MV-4-11 (cell line): Measurements from ENCODE around the gene CD300H.

Source experiments
- DNase-seq: peaks from one replicate; lab custom pipeline; 2025; lab: John Stamatoyannopoulos, UW

CD300H gene

GRCh38 chr17:74567397-74567796, at the start of gene CD300H:
CD300H (minus strand) TSS chr17:74567509.
- DNase-seq = peak; percentile 84

- DNase-seq = no peak
Measured at GRCh38 chr17:74616696-74617095, 49.4 kb upstream of the CD300H start.

DNA sequence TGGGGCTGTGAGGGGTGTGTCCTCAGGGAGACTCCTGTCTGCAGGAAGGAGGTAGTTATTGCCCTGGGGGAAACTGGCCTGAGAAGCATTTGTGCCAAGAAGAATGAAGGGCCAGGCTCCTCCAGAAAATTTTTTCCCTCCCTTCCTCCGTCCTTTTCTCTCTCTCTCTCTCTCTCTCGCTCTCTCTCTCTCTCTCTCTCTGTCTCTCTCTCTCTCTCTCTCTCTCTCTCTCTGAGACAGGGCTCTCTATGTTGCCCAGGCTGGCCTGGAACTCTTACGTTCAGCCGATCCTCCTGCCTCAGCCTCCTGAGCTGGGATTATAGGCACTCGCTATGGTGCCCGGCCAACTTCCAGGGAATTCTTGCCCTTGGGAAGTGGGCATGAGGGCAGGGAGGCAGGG, 44.7 kb upstream of the CD300H start:
- no peak for DNase-seq

DNA sequence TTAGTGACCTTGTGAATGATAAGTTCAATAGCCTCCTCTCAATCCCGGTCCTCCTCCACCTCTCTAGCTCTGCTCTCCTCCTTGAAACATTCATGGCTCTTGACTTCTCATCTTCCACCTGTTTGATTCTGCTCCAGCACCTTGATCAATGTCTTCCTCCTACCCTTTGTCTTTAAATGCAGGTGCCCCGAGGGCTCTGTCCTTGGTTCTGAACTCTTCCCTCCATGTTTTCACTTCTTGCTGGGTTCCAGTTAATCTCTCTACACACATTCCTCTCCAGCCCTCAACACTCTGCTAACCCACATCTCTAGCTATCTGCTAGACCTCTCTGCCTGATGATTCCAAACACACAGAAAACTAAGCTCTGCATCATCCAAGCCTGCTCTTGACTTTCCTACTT, 42.8 kb upstream of the CD300H start:
- peak; percentile 3 for DNase-seq

DNA sequence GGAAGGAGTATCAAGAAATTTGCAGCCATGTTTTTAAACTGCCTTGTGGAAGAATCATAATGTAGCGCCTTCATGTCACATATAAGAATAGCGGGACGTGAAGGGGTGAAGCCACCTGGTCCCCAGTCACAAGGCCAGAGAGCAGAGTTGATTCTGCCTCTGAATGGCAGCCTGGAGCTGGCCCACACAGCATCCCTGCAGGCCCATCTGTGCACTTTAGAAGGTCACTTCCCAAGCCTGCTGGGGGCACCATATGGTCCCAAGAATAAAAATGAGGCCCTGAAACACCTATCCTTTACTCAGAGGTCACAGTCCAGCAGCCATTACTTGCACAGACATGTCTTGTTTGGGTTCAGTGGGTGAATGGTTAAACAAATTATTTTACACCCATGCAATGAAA, 41.2 kb upstream of the CD300H start:
- no peak for DNase-seq

DNA sequence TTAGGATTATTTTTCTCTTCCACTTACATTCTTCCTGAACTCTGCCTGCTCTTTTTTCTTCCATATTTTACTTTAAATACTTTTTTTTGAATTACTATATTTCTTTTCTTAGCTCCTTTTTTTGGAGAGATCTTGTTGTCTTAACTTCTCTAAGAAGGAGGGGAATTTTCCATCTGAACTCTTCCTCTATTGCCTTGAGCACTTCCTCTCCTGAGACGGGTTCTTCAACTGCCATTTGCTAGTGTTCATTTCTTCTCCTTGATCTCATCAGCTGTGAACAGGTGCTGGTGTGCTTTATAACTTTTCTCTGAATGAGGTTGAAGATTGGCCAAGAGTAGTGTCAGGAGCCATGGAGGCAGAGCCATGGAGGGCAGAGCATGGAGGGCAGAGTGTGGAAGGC, 39.9 kb upstream of the CD300H start:
- peak; percentile 27 for DNase-seq

- no peak for DNase-seq
Measured at GRCh38 chr17:74606050-74606449, 38.7 kb upstream of the CD300H start.

DNA sequence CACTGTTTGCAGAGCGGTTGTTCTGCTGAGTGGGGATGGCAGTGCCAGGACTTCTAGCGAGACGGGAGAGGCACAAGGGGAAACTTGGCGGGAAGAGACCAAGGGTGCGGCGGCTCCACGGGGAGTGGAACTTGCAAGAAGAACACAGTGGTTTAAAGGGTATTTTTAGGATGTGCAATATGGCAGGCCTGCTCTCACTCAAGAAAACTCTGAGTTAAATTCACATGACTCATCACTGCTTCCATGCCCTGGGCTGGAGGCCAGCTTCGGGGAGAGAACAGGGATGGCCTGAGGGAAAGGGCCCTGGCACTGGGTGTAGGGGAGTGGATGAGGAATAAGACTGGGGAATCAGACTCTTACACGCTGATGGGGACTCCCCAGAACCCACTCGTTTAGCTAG, 38.1 kb upstream of the CD300H start:
- DNase-seq = peak; percentile 49

DNA sequence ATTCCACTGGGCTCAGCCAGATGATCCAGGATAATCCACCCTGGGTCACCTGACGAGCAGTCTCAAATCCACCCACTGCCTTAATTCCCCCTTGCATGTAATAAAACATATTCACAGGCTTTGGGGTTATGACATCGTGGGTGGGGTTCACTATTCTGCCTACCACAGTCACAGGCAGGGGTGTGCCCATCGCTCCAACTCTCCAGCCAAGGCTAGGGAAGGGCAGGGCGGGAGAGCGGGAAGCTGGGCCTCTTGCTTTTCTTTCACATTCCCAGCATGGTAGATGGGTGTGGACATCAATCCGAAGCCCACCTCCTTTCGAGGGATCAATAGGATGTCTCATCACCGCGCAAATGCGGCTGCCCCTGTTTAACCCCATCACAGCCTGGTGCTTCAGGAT, 37.5 kb upstream of the CD300H start:
- no peak for DNase-seq

GRCh38 chr17:74604200-74604599, 36.9 kb upstream of the CD300H start:
- DNase-seq = peak; percentile 15

DNA sequence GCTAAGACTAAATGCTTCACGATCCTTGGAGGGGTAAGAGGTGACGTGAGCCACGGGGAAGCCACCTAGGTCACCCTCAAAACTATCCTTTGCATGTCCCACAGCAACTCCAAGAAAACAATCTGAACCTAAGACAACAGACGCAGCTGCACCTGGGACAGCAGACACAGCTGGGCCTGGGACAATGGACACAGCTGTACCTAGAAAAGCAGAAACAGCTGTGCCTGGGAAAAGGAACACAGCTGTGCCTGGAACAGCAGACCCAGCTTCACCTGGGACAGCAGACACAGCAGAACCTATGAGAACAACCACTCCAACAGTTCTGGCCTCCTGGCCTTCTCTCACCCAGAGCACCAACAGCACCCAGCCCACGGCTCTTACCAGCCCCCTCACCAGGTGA, 36.4 kb upstream of the CD300H start:
- no peak for DNase-seq

DNA sequence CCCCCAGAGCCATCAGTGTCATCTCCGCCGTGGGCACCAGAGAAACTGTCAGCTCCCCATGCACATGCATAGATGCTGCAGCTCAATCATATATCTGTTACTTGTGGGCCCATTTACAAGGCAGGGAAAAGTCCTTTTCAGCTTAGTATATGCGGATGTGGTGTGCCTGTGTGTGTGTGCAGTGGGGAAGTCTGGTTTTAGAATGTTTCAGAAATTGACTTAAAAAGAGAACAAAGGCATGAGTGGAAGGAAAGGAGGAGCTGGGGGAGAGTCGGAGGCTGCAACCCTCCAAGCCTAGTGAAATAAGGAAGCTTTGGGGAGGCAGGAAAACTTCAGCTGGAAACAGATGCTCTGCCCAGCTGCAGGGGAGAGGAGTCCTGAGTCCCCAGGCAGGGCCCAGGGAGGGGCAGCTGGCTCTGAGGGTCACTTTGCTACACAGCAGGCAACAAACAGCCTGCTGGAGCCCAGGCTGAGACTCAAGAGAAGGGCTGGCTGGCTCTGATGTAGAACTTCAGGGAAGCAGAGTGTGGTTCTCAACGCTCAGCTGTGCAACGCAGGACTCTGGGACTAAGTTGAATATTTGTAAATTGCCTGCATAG, 35.8 kb upstream of the CD300H start:
- DNase-seq = peak; percentile 90

- peak; percentile 39 for DNase-seq
Measured at GRCh38 chr17:74601944-74602572, 34.7 kb upstream of the CD300H start.

GRCh38 chr17:74599448-74599939, 32.2 kb upstream of the CD300H start:
- peak; percentile 95 for DNase-seq

GRCh38 chr17:74599023-74599399, 31.7 kb upstream of the CD300H start:
- DNase-seq = peak; percentile 64

- DNase-seq = no peak
Measured at GRCh38 chr17:74598346-74599022, 31.2 kb upstream of the CD300H start.

GRCh38 chr17:74597069-74597790, 29.9 kb upstream of the CD300H start:
- peak; percentile 32 for DNase-seq

DNA sequence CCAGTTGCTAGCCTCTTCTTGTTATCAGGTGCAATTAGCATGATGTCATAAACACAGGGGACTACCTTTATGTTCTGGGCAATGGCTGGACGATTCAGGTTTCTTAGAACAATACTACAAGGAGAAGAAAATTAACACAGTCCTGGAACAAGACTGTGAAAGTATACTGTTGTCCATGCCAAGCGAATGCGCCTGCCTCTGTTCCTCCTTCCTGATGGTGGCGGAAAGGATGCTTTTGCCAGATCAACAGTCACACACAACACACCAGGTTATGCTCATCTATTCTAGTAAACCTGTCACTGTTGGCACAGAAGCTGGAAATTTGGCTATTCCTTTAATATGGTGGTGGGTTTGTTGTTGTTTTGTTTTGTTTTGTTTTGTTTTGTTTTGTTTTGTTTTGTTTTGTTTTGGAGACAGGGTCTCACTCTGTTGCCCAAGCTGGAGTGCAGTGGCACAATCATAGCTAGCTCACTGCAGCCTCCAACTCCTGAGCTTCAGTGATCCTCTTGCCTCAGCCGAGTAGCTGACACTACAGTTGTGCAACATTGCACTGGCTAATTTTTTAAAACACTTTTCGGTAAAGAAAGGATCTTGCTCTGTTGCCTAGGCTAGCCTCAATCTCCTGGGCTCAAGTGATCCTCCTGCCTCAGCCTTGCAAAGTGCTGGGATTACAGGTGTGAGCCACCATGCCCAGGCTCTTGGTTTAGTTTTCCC, 27.9 kb upstream of the CD300H start:
- no peak for DNase-seq

DNA sequence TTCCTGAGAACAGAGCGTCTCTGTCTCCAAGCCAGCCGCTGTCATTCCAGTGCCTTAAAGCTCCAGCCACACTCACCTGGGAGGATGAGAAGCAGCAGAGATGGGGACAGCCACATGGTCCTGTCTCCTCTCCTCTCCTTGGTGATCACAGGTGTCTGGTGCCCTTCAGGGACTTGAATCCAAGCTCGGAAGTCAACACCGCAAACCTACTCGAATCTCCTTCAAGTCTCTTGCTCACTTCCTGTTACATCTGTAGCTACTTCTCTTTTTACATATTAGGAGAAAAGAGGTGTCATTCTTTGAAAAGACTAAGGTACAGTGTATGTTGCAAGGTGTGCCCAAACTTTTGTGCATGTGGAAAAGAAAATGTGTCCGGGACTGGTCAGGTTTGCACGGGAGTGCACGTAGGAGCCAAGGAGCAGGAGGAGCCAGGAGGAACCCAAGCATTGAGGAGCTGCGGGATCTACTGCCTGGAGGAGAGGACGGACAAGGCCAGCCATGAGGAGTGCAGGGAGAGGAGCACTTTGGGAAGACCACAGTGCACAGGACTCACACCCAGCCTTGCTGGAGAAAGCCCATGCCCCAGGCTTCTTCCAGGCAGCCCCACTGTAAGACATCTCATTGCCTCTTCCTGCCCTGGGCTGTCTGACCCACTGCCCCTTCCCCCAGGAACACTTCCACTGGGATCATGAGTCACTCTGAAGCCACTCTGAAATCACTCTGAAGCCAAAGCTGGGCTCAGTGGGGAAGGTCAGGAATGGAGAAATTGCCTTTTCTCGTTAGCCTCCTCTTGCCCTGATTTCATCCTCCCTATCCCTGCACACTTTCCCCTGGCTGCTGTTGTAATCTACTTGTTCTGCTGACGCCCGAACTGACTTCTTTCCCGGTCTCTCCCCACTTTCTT, 25.0 kb upstream of the CD300H start, which contains the start of gene CD300LD:
CD300LD (minus strand) TSS at position 197 of the 904 bp plus-strand sequence; CDS start at position 116, 81 bp downstream.
- peak; percentile 43 for DNase-seq

GRCh38 chr17:74591503-74591902, 24.2 kb upstream of the CD300H start:
- no peak for DNase-seq

- DNase-seq = no peak
Measured at GRCh38 chr17:74585711-74586110, 18.4 kb upstream of the CD300H start.
